Measurements from ENCODE around the gene RRAGD. TPM values are rescaled to one million over a fixed set of nuclear protein-coding genes. Genes with fewer than 3 reads are reported as not detected.
A peak's percentile ranks its signal among the peaks of the same experiment; 100 is the strongest.

The RRAGD gene
- polyA plus RNA-seq, 3 donors = 5.0 to 7.9 (median 7.4) TPM

- Histone ChIP-seq H3K36me3 (replicated peaks in 1 of 2; ENCODE audit: control insufficient read depth in 1 of 2, insufficient read depth in 2 of 2, low read length in 2 of 2) (no peaks in the 10 kb centered on the region), H3K27ac (ENCODE audit: low read depth in 1 of 2, low read length in 2 of 2) (peak overlapping the region in 1 of 2 donors; percentile 52), H3K4me1 (ENCODE audit: control insufficient read depth in 1 of 2, insufficient read depth in 2 of 2, low read length in 2 of 2) (peaks cover 54 to 62% of the 10 kb centered on the region in 2 donors), H3K4me2 (replicated peaks; ENCODE audit: extremely low read depth, low read length, poor library complexity, severe bottlenecking) (peak overlapping the region; percentile 65), H3K9ac (ENCODE audit: insufficient read depth, low read length, poor library complexity, severe bottlenecking) (no peak overlapping the region), H3K9me3 (replicated peaks in 1 of 2; ENCODE audit: control insufficient read depth in 1 of 2, insufficient read depth in 1 of 2, low read length in 2 of 2) (no peaks in the 10 kb centered on the region), H3K79me2 (ENCODE audit: insufficient read depth, low read length) (peaks cover 14% of the 10 kb centered on the region), H3K4me3 (replicated peaks in 1 of 3; ENCODE audit: low read depth in 2 of 3, low read length in 3 of 3) (peak overlapping the region in 1 of 3 experiments; percentile 45), H3K27me3 (ENCODE audit: control insufficient read depth in 2 of 2, insufficient read depth in 2 of 2, low read length in 2 of 2) (no peaks in the 10 kb centered on the region), H2AFZ (ENCODE audit: insufficient read depth, low read depth, low read length, poor library complexity, severe bottlenecking) (no peak overlapping the region), H4K20me1 (ENCODE audit: insufficient read depth, low read length) (no peaks in the 10 kb centered on the region)
- H3K27ac Mint-ChIP-seq = peak overlapping the region; percentile 81 to 97 (median 91)
- intact Hi-C loops (cut with micrococcal nuclease) = no loop called here
- no peaks in the 10 kb centered on the region for H3K27me3 Mint-ChIP-seq (ENCODE audit: low read depth in 3 of 3)
- 0% methylated on average over 3 of the region's 5 CpGs for WGBS (ENCODE audit: insufficient coverage)
- peaks cover 72% of the 10 kb centered on the region for H3K4me1 Mint-ChIP-seq
- peak; percentile 66 to 87 (median 76) for DNase-seq
- TF ChIP-seq CTCF (IDR thresholded peaks at IDR 0.05) = no peak
- peak overlapping the region; percentile 73 to 91 for H3K4me3 Mint-ChIP-seq
- H3K36me3 Mint-ChIP-seq = peaks cover 5 to 12% of the 10 kb centered on the region in 2 donors
- peaks cover 0 to 2% (median 0%) of the 10 kb centered on the region in 7 donors for H3K9me3 Mint-ChIP-seq
Measured at GRCh38 chr6:89379281-89379680, 32.8 kb downstream of the RRAGD start.

GRCh38 chr6:89378628-89379027, 33.4 kb downstream of the RRAGD start:
- intact Hi-C loops (cut with micrococcal nuclease) = no loop called here
- TF ChIP-seq CTCF (IDR thresholded peaks at IDR 0.05) = no peak
- no CpG with 5 or more reads among the region's 4 CpGs for WGBS (ENCODE audit: insufficient coverage)

More at GRCh38 chr6:89378628-89379027, 33.4 kb downstream of the RRAGD start:
- Histone ChIP-seq H3K36me3 (replicated peaks in 1 of 2; ENCODE audit: control insufficient read depth in 1 of 2, insufficient read depth in 2 of 2, low read length in 2 of 2) (no peaks in the 10 kb centered on the region), H3K9me3 (replicated peaks in 1 of 2; ENCODE audit: control insufficient read depth in 1 of 2, insufficient read depth in 1 of 2, low read length in 2 of 2) (no peaks in the 10 kb centered on the region), H3K4me2 (replicated peaks; ENCODE audit: extremely low read depth, low read length, poor library complexity, severe bottlenecking) (peak overlapping the region; percentile 65), H4K20me1 (ENCODE audit: insufficient read depth, low read length) (no peaks in the 10 kb centered on the region), H3K4me3 (replicated peaks in 1 of 3; ENCODE audit: low read depth in 2 of 3, low read length in 3 of 3) (peak overlapping the region in 1 of 3 experiments; percentile 45), H2AFZ (ENCODE audit: insufficient read depth, low read depth, low read length, poor library complexity, severe bottlenecking) (no peak overlapping the region), H3K4me1 (ENCODE audit: control insufficient read depth in 1 of 2, insufficient read depth in 2 of 2, low read length in 2 of 2) (peaks cover 50 to 55% of the 10 kb centered on the region in 2 donors), H3K79me2 (ENCODE audit: insufficient read depth, low read length) (peaks cover 14% of the 10 kb centered on the region), H3K27me3 (ENCODE audit: control insufficient read depth in 2 of 2, insufficient read depth in 2 of 2, low read length in 2 of 2) (no peaks in the 10 kb centered on the region), H3K27ac (ENCODE audit: low read depth in 1 of 2, low read length in 2 of 2) (peak overlapping the region; percentile 49 to 52), H3K9ac (ENCODE audit: insufficient read depth, low read length, poor library complexity, severe bottlenecking) (no peak overlapping the region)
- DNase-seq = no peak
- H3K4me1 Mint-ChIP-seq = peaks cover 67% of the 10 kb centered on the region
- H3K27me3 Mint-ChIP-seq (ENCODE audit: low read depth in 3 of 3) = no peaks in the 10 kb centered on the region
- H3K36me3 Mint-ChIP-seq = peaks cover 5 to 12% of the 10 kb centered on the region in 2 donors
- H3K4me3 Mint-ChIP-seq = no peak overlapping the region
- H3K9me3 Mint-ChIP-seq = peaks cover 0 to 2% (median 0%) of the 10 kb centered on the region in 7 donors
- H3K27ac Mint-ChIP-seq = peak overlapping the region; percentile 53 to 91 (median 84)

Data from CD14-positive monocyte (primary cell).